ENCODE results near the gene CFAP100.

Gene CFAP100

GRCh38 chr3:126360046-126360713, 34.5 kb upstream of the CFAP100 start:
- H3K4me2 ChIP-seq (ENCODE audit: low read length), result no peak overlapping the region
- no peaks in the 10 kb centered on the region for H3K79me2 ChIP-seq (ENCODE audit: insufficient read depth, low read length)
- H3K9me2 ChIP-seq (ENCODE audit: low read depth, low read length), result no peaks in the 10 kb centered on the region
- H3K27ac ChIP-seq (ENCODE audit: low read depth, low read length, poor library complexity, severe bottlenecking), result no peak overlapping the region
- no peaks in the 10 kb centered on the region for H3K36me3 ChIP-seq (ENCODE audit: insufficient read depth, low read length)
- peaks cover 12% of the 10 kb centered on the region for H3K4me1 ChIP-seq (ENCODE audit: insufficient read depth, low read length, severe bottlenecking)
- H2AFZ ChIP-seq (ENCODE audit: low read length), result no peak overlapping the region
- H3K27me3 ChIP-seq (ENCODE audit: insufficient read depth, low read length), result no peaks in the 10 kb centered on the region
- no peaks in the 10 kb centered on the region for H3F3A ChIP-seq (ENCODE audit: insufficient read depth, low read length)
- H4K20me1 ChIP-seq (ENCODE audit: insufficient read depth, low read length), result no peaks in the 10 kb centered on the region
- no peak overlapping the region for H3K4me3 ChIP-seq (ENCODE audit: low read depth, low read length, poor library complexity, severe bottlenecking)
- no peak for TF ChIP-seq CTCF (IDR thresholded peaks at IDR 0.05; ENCODE audit: low read length)
- no peak for TF ChIP-seq EZH2 (IDR thresholded peaks at IDR 0.05; ENCODE audit: borderline replicate concordance, low read length)
- no peak overlapping the region for H3K9ac ChIP-seq (ENCODE audit: low read length)
- no peaks in the 10 kb centered on the region for H3K9me3 ChIP-seq (ENCODE audit: low read length)

GRCh38 chr3:126360714-126361060, 34.0 kb upstream of the CFAP100 start:
- H3K4me2 ChIP-seq (ENCODE audit: low read length), result no peak overlapping the region
- no peak overlapping the region for H2AFZ ChIP-seq (ENCODE audit: low read length)
- H3K9me2 ChIP-seq (ENCODE audit: low read depth, low read length), result no peaks in the 10 kb centered on the region
- no peaks in the 10 kb centered on the region for H3F3A ChIP-seq (ENCODE audit: insufficient read depth, low read length)
- no peaks in the 10 kb centered on the region for H3K9me3 ChIP-seq (ENCODE audit: low read length)
- H3K27ac ChIP-seq (ENCODE audit: low read depth, low read length, poor library complexity, severe bottlenecking), result no peak overlapping the region
- no peaks in the 10 kb centered on the region for H3K36me3 ChIP-seq (ENCODE audit: insufficient read depth, low read length)
- no peaks in the 10 kb centered on the region for H4K20me1 ChIP-seq (ENCODE audit: insufficient read depth, low read length)
- H3K9ac ChIP-seq (ENCODE audit: low read length), result no peak overlapping the region
- peaks cover 12% of the 10 kb centered on the region for H3K4me1 ChIP-seq (ENCODE audit: insufficient read depth, low read length, severe bottlenecking)
- no peaks in the 10 kb centered on the region for H3K27me3 ChIP-seq (ENCODE audit: insufficient read depth, low read length)
- no peak overlapping the region for H3K4me3 ChIP-seq (ENCODE audit: low read depth, low read length, poor library complexity, severe bottlenecking)
- TF ChIP-seq EZH2 (IDR thresholded peaks at IDR 0.05; ENCODE audit: borderline replicate concordance, low read length) (no peak), CTCF (IDR thresholded peaks at IDR 0.05; ENCODE audit: low read length) (no peak)
- no peaks in the 10 kb centered on the region for H3K79me2 ChIP-seq (ENCODE audit: insufficient read depth, low read length)

GRCh38 chr3:126361211-126361610, 33.5 kb upstream of the CFAP100 start:
- no peaks in the 10 kb centered on the region for H3K79me2 ChIP-seq (ENCODE audit: insufficient read depth, low read length)
- TF ChIP-seq CTCF (IDR thresholded peaks at IDR 0.05; ENCODE audit: low read length), result no peak
- no peak for TF ChIP-seq EZH2 (IDR thresholded peaks at IDR 0.05; ENCODE audit: borderline replicate concordance, low read length)
- H3F3A ChIP-seq (ENCODE audit: insufficient read depth, low read length), result no peaks in the 10 kb centered on the region
- no peaks in the 10 kb centered on the region for H3K36me3 ChIP-seq (ENCODE audit: insufficient read depth, low read length)
- no peak overlapping the region for H3K27ac ChIP-seq (ENCODE audit: low read depth, low read length, poor library complexity, severe bottlenecking)
- H4K20me1 ChIP-seq (ENCODE audit: insufficient read depth, low read length), result no peaks in the 10 kb centered on the region
- no peak overlapping the region for H3K4me2 ChIP-seq (ENCODE audit: low read length)
- no peaks in the 10 kb centered on the region for H3K9me2 ChIP-seq (ENCODE audit: low read depth, low read length)
- no peaks in the 10 kb centered on the region for H3K27me3 ChIP-seq (ENCODE audit: insufficient read depth, low read length)
- no peak overlapping the region for H2AFZ ChIP-seq (ENCODE audit: low read length)
- peaks cover 11% of the 10 kb centered on the region for H3K4me1 ChIP-seq (ENCODE audit: insufficient read depth, low read length, severe bottlenecking)
- H3K9ac ChIP-seq (ENCODE audit: low read length), result no peak overlapping the region
- H3K4me3 ChIP-seq (ENCODE audit: low read depth, low read length, poor library complexity, severe bottlenecking), result no peak overlapping the region
- H3K9me3 ChIP-seq (ENCODE audit: low read length), result no peaks in the 10 kb centered on the region

Measured in OCI-LY1 (cell line).